ENCODE results near the gene TRPC1.
"Not testable (repeated sequence)": the region's sequence is repeated elsewhere in the genome, so short reads cannot be mapped to it uniquely, and the experiment has no call there.

Gene TRPC1

DNA sequence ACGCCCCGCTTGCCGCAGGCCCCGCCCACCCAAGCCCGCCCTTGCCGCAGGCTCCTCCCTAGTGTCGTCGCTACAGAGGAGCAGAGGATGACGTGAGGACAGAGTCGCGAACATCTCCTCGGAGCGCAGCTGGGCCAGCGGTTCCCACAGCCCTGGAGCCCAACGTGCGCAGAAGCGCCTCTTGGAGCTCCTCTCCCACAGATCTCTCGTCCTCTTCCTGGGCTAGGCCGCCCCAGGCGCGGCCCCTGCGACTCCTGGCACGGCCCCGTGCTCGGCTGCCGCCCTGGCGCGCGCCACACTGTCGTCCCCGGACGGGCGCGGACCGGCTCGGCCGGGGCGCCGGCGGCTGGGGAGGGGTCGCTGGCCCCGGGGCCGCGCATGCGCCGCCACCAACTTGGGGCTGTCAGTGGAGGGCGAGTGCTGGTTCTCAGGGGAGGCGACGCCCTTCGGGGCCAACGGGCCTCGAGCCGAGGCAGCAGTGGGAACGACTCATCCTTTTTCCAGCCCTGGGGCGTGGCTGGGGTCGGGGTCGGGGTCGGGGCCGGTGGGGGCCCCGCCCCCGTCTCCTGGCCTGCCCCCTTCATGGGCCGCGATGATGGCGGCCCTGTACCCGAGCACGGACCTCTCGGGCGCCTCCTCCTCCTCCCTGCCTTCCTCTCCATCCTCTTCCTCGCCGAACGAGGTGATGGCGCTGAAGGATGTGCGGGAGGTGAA, at the start of gene TRPC1:
Gene TRPC1, plus strand, starts transcription at position 67 of the 714 bp plus-strand sequence. Its CDS starts 526 bp downstream, at position 593.
- DNase-seq (ENCODE audit: low spot score): peak; percentile 91

- no peak for DNase-seq (ENCODE audit: low spot score)
Observed at GRCh38 chr3:142676151-142676550, 47.7 kb upstream of the TRPC1 start.

DNA sequence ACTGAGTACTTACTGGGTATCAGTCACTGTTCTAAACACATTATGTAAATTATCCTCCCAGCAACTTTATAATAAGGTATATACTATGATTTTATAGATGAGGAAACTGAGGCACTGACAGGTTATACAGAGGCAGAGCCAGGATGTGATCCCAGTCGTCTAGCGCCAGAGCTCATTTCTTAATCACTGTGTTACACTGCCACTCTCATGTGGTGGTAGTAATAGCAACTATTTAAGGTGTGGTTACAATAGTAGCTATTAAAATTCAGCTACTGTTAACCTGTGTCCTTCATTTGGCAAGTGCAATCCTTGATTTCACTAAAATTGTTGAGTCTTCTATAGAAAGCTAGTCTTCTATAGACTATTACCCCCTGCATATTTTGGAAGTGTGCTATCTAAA, 43.1 kb upstream of the TRPC1 start:
- DNase-seq (ENCODE audit: low spot score): no peak

- no peak for DNase-seq (ENCODE audit: low spot score)
Observed at GRCh38 chr3:142690613-142691012, 33.2 kb upstream of the TRPC1 start.

DNA sequence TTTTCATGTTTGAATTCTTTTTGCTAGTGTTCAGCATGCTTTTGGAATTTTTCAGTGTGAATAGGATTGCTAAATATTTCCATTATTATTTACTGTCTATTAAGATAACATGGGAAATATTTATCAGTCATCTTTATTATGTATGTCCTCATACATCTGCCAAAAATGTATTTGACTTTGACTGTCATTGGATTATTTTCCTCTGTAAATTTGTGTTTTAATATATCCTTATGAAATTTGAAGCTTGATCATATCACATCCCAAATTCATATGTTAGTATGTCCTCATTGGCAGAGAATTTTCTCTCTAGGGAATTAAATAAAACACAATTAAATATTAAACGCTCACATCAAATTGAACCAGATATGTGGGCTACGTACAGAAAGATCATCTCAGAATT, 32.3 kb upstream of the TRPC1 start:
- no peak for DNase-seq (ENCODE audit: low spot score)

- no peak for DNase-seq (ENCODE audit: low spot score)
Observed at GRCh38 chr3:142693136-142693853, 30.5 kb upstream of the TRPC1 start.

- DNase-seq (ENCODE audit: low spot score): no peak
Observed at GRCh38 chr3:142694225-142694624, 29.6 kb upstream of the TRPC1 start.

DNA sequence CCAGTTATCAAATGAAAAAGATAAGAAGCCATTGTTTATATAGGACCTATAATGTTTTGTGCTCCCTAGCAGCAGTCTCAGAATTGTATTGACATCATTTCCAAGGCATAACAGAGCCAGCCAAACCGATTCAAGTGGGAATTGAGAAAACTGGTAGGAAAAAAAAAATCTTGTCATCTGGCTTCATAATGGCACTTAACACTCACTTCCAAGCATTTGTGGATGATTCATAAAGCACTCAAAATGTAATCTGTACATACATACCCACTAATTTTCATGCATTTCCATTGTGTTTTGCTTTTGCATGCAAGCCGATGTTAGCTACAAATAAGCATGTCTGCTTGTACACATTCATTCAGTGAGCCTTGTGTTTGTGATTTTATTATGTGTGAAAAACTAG, 18.6 kb upstream of the TRPC1 start:
- DNase-seq (ENCODE audit: low spot score): no peak

- no peak for DNase-seq (ENCODE audit: low spot score)
Observed at GRCh38 chr3:142706321-142707127, 17.3 kb upstream of the TRPC1 start.

GRCh38 chr3:142709207-142709606, 14.6 kb upstream of the TRPC1 start:
- DNase-seq (ENCODE audit: low spot score): no peak

DNA sequence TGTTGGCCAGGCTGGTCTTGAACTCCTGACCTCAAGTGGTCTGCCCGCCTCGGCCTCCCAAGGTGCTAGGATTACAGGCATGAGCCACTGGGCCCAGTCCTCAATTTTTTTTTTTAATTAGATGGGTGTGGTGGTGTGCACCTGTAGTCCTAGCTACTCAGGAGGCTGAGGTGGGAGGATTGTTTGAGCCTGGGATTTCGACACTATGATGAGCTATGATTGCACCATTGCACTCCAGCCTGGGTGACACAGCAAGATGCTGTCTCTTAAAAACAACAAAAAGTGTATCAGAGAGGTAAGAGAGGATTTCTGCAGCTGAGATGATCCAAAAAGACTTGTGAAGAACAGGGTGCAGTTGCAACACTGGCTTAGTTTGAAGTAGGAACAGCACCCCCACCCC, 9.0 kb upstream of the TRPC1 start:
- DNase-seq (ENCODE audit: low spot score): not testable (repeated sequence)

DNA sequence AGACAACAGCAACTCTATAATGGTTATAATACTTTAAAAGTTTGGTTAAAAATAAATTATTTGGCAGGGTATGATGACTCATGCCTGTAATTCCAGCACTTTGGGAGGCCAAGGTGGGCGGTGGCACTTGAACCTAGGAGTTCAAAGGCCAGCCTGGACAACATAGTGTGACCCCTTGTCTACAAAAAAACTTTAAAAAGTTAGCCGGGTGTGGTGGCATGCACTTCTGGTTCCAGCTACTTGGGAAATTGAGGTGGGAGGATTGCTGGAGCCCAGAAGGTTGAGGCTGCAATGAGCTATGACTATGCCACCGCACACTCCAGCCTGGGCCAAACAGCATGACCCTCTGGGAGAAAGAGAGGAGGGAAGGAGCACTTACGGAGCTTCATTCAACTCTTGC, 7.7 kb upstream of the TRPC1 start:
- no peak for DNase-seq (ENCODE audit: low spot score)

DNA sequence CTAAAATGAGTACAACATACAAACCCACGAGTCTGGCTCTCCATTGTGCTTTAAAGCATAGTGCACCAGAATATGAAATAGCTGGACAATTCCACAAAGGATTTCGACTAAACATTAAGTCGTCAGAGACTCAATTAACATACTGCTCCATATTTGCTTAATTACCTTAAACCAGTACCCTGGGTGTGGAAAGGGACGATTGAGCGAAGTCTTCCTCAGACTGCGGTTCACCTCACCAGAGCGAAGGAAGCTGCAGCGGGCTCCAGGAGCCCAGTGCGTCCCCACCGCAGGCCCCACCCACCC, 218 bp upstream of the TRPC1 start:
- DNase-seq (ENCODE audit: low spot score): no peak

DNA sequence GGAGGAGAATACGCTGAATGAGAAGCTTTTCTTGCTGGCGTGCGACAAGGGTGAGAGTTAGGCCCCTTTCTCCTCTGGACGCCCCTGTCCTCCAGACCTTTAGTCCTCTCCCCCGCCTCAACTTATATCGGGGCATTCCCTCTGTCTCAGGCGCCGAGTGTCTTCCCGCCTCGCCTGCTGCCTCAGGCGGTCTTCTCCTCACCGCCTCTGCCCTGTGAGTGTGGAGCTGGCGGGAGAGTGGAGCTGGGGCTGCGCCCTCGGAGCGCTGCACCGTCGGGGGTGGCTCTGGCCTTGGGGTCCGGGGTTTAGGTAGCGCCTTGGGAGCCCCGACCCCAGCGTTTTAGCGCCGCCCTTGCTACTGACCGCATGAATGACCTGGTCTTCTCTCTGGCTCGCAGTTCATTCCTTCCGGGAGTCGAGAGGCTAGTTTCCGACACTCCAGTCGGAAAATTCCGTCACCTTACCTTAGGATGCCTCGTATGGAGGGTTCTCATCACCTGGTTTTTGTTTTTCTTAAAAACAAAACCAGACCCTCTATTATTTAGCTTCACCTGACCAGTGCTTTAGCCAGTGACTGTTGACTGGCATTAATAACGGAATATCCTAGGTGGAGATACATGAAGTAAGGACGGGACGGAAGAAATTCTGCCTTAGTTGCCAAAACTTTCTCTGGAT, 985 bp downstream of the TRPC1 start:
- peak; percentile 85 for DNase-seq (ENCODE audit: low spot score)

- DNase-seq (ENCODE audit: low spot score): no peak
Observed at GRCh38 chr3:142725357-142725739, 1.5 kb downstream of the TRPC1 start.

DNA sequence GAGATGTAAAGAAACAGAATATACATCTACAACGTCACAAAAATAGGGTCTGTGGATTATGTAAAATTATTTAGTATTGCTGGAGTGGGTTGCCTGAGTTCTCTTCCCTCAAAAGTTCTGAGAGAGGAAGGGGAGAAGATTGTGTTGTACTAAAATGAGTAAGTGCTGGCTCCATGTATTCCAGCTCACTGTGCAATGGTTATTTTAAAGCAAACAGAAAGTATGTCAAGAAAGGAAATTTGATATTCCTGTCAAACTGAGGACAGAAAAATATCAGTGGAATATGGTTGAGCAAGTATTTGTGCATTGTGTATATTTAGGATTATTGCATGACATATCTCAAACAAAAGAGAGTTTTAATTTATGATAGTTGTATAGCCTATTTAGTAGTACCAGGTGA, 2.2 kb downstream of the TRPC1 start:
- DNase-seq (ENCODE audit: low spot score): no peak

GRCh38 chr3:142732066-142732465, 8.2 kb downstream of the TRPC1 start:
- no peak for DNase-seq (ENCODE audit: low spot score)

GRCh38 chr3:142734834-142735233, 11.0 kb downstream of the TRPC1 start:
- DNase-seq (ENCODE audit: low spot score): no peak

GRCh38 chr3:142735462-142735861, 11.6 kb downstream of the TRPC1 start:
- DNase-seq (ENCODE audit: low spot score): no peak

GRCh38 chr3:142738396-142738795, 14.6 kb downstream of the TRPC1 start:
- DNase-seq (ENCODE audit: low spot score): no peak

- no peak for DNase-seq (ENCODE audit: low spot score)
Observed at GRCh38 chr3:142746646-142747045, 22.8 kb downstream of the TRPC1 start.

DNA sequence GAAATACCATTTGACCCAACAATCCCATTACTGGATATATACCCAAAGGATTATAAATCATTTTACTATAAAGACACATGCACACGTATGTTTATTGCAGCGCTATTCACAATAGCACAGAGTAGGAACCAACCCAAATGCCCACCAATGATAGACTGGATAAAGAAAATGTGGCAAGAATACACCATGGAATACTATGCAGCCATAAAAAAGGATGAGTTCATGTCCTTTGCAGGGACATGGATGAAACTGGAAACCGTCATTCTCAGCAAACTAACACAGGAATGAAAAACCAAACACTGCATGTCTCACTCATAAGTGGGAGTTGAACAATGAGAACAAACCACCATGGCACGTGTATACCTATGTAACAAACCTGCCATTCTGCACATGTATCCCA, 26.7 kb downstream of the TRPC1 start:
- DNase-seq (ENCODE audit: low spot score): not testable (repeated sequence)

DNA sequence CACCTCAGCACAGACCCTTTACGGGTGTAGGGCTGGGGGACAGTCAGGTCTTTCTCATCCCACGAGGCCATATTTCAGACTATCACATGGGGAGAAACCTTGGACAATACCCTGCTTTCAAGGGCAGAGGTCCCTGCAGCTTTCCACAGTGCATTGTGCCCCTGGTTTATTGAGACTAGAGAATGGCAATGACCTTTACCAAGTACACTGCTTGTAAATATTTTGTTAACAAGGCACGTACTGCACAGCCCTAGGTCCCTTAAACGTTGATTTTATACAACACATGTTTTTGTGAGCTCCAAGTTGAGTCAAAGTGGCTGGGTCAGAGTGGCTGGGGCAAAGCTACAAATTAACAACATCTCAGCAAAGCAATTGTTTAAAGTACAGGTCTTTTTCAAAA, 28.8 kb downstream of the TRPC1 start:
- not testable (repeated sequence) for DNase-seq (ENCODE audit: low spot score)
